GM21737 (cell line): ENCODE data around the gene DKK3.

Experiments used
- ATAC-seq: cut with Tn5 transposase; IDR thresholded peaks from one replicate; pipeline ENCODE4 v1.9.1; 2021; ENCODE audit warnings: mild to moderate bottlenecking, moderate library complexity; ENCODE audit not compliant: unreplicated experiment

The DKK3 gene

GRCh38 chr11:12031856-12032544, 23.6 kb upstream of the DKK3 start:
- ATAC-seq, result no peak

GRCh38 chr11:12029738-12030363, 21.4 kb upstream of the DKK3 start:
- no peak for ATAC-seq

- no peak for ATAC-seq
Measured at GRCh38 chr11:12029119-12029518, 20.7 kb upstream of the DKK3 start.

- no peak for ATAC-seq
Measured at GRCh38 chr11:12028303-12028702, 19.9 kb upstream of the DKK3 start.

GRCh38 chr11:12026331-12027211, 18.1 kb upstream of the DKK3 start:
- no peak for ATAC-seq

- no peak for ATAC-seq
Measured at GRCh38 chr11:12024254-12024926, 16.0 kb upstream of the DKK3 start.

GRCh38 chr11:12023015-12023414, 14.6 kb upstream of the DKK3 start:
- no peak for ATAC-seq

GRCh38 chr11:12020546-12020945, 12.1 kb upstream of the DKK3 start:
- no peak for ATAC-seq

GRCh38 chr11:12019866-12020416, 11.5 kb upstream of the DKK3 start:
- no peak for ATAC-seq

GRCh38 chr11:12019337-12019736, 10.9 kb upstream of the DKK3 start:
- ATAC-seq, result no peak

GRCh38 chr11:12017865-12018453, 9.5 kb upstream of the DKK3 start:
- ATAC-seq, result no peak

GRCh38 chr11:12017243-12017678, 8.8 kb upstream of the DKK3 start:
- no peak for ATAC-seq

GRCh38 chr11:12016246-12016645, 7.8 kb upstream of the DKK3 start:
- no peak for ATAC-seq

GRCh38 chr11:12015486-12015885, 7.1 kb upstream of the DKK3 start:
- no peak for ATAC-seq

GRCh38 chr11:12013781-12014180, 5.4 kb upstream of the DKK3 start:
- ATAC-seq, result no peak

- no peak for ATAC-seq
Measured at GRCh38 chr11:12009617-12010321, 1.3 kb upstream of the DKK3 start.

GRCh38 chr11:12008790-12009616, 577 bp upstream of the DKK3 start:
- no peak for ATAC-seq

- ATAC-seq, result no peak
Measured at GRCh38 chr11:12007230-12007593, 1.2 kb downstream of the DKK3 start.
